Mesendoderm (in vitro differentiated cells): Measurements from ENCODE around the gene TMEM182.
A peak's percentile ranks its signal among the peaks of the same experiment; 100 is the strongest.

Experiments used
- DNase-seq: peaks from one replicate; pipeline ENCODE4 v3.0.0; 2013
- H2AK5ac ChIP-seq: 2 replicates; pipeline ENCODE4 v1.6.1; 2013; ENCODE audit warnings: low read length, inconsistent platforms
- H2BK120ac ChIP-seq: 2 replicates; pipeline ENCODE4 v1.6.1; 2013; ENCODE audit warnings: low read depth, mild to moderate bottlenecking, low read length, moderate library complexity, mixed read lengths
- H2BK15ac ChIP-seq: replicated peaks from 2 replicates; pipeline ENCODE4 v1.6.1; 2013; ENCODE audit warnings: low read depth, mild to moderate bottlenecking, moderate library complexity
- H2BK5ac ChIP-seq: 2 replicates; pipeline ENCODE4 v1.6.1; 2013; ENCODE audit warnings: low read length, inconsistent platforms
- H3K18ac ChIP-seq: 2 replicates; pipeline ENCODE4 v1.6.1; 2013; ENCODE audit warnings: mild to moderate bottlenecking, low read length, mixed read lengths
- H3K23ac ChIP-seq: one replicate; pipeline ENCODE4 v1.6.1; 2013; ENCODE audit warnings: low read length
- H3K27ac ChIP-seq: 2 replicates; pipeline ENCODE4 v1.5.1; 2013; ENCODE audit warnings: low read depth, mild to moderate bottlenecking, inconsistent platforms, low read length, moderate library complexity
- H3K27me3 ChIP-seq: 2 replicates; pipeline ENCODE4 v1.6.1; 2013; ENCODE audit warnings: low read length, control low read depth, mild to moderate bottlenecking, inconsistent platforms; ENCODE audit not compliant: insufficient read depth, poor library complexity
- H3K36me3 ChIP-seq: 2 replicates; pipeline ENCODE4 v1.6.1; 2013; ENCODE audit warnings: low read length, inconsistent platforms; ENCODE audit not compliant: control insufficient read depth, insufficient read depth
- H3K4ac ChIP-seq: one replicate; pipeline ENCODE4 v1.6.1; 2013; ENCODE audit warnings: low read depth, mild to moderate bottlenecking, low read length, moderate library complexity
- H3K4me1 ChIP-seq: 2 replicates; pipeline ENCODE4 v1.6.1; 2013; ENCODE audit warnings: low read depth, low read length, inconsistent platforms; ENCODE audit not compliant: control insufficient read depth
- H3K4me2 ChIP-seq: 2 replicates; pipeline ENCODE4 v1.6.1; 2013; ENCODE audit warnings: low read length
- H3K4me3 ChIP-seq: 2 replicates; pipeline ENCODE4 v1.5.1; 2013; ENCODE audit warnings: mild to moderate bottlenecking, low read length
- H3K56ac ChIP-seq: one replicate; pipeline ENCODE4 v1.6.1; 2013; ENCODE audit warnings: low read length
- H3K79me1 ChIP-seq: 2 replicates; pipeline ENCODE4 v1.6.1; 2013; ENCODE audit warnings: low read length, inconsistent platforms
- H3K79me2 ChIP-seq: 2 replicates; pipeline ENCODE4 v1.6.1; 2013; ENCODE audit warnings: mild to moderate bottlenecking, low read length; ENCODE audit not compliant: control insufficient read depth, insufficient read depth
- H3K9ac ChIP-seq: 2 replicates; pipeline ENCODE4 v1.6.1; 2013; ENCODE audit warnings: low read length, inconsistent platforms
- H4K5ac ChIP-seq: one replicate; pipeline ENCODE4 v1.6.1; 2013; ENCODE audit warnings: low read length
- H4K8ac ChIP-seq: one replicate; pipeline ENCODE4 v1.6.1; 2013; ENCODE audit warnings: low read depth, mild to moderate bottlenecking, control low read depth, low read length, moderate library complexity
- WGBS: extraction: QIAGEN DNeasy Blood & Tissue Kit; methylation state at CpG from one replicate; pipeline ENCODE4 v1.1.7; 2013; ENCODE audit warnings: low lambda C conversion rate, missing lambda C conversion rate; ENCODE audit not compliant: insufficient coverage; ENCODE audit errors: extremely low coverage; 5-methylcytosine and 5-hydroxymethylcytosine counted together

The TMEM182 gene

DNA sequence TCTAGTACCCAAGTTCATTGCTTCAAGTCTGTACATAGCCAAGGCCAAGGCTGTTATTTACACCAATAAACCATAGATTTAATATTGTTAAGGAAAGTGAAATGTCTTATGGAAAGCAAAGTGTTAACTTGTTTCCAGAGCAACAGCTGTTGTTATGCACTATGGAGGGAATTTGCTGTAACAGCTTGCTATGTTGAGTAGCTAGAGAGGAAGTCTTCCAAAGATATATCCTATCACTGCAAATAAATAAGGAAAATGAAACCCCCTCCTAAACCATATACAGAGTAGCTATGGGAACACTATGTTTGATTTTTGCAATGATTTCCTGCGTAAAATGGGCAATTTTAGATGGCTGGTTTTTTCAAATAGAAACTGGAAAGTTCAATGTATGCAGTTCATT is 21.1 kb downstream of the TMEM182 start:
- no peak overlapping the region for H3K18ac ChIP-seq
- no peak overlapping the region for H2BK15ac ChIP-seq
- no peaks in the 10 kb centered on the region for H3K27me3 ChIP-seq
- no peak overlapping the region for H4K5ac ChIP-seq
- no peak overlapping the region for H2BK5ac ChIP-seq
- H4K8ac ChIP-seq = no peak overlapping the region
- no peak overlapping the region for H3K27ac ChIP-seq
- no peak overlapping the region for H3K23ac ChIP-seq
- no peaks in the 10 kb centered on the region for H3K79me2 ChIP-seq
- no peak overlapping the region for H3K4ac ChIP-seq
- H3K4me3 ChIP-seq = no peak overlapping the region
- no peak overlapping the region for H3K4me2 ChIP-seq
- no peaks in the 10 kb centered on the region for H3K36me3 ChIP-seq
- no peak overlapping the region for H3K56ac ChIP-seq
- no CpG with 5 or more reads among the region's 1 CpG for WGBS
- no peak overlapping the region for H2BK120ac ChIP-seq
- no peaks in the 10 kb centered on the region for H3K4me1 ChIP-seq
- no peak overlapping the region for H3K9ac ChIP-seq
- DNase-seq = peak; percentile 19
- no peak overlapping the region for H2AK5ac ChIP-seq
- H3K79me1 ChIP-seq = no peaks in the 10 kb centered on the region

DNA sequence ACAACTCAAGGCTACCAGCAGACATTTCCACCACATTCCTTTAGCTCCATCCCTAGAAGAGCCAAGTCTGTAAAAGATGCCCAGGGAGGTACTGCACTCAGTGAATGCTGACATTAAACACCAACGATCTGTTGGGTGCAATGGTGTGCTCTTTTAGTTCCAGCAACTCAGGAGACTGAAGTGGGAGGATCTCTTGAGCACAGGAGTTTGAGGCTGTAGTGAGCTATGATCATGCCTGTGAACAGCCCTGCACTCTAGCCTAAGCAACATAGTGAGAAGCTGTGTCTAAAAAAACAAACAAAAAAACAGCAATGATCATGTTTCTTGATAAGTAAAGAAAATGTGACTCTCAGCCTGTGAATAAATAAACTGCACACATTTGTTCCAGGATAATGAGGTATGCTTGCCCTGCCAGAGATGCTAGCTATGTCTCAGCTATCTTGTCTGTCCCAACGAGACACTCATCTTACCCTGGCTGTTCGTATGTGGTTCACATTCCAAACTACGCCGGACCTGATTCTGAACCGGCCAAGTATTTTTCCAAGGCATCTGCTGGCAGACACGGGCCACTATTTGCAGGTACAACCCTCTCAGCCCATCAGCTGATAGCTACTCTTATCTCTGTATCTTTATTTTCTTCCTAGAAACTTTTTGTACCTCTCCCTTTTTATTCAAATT is 21.8 kb downstream of the TMEM182 start:
- no peak overlapping the region for H3K56ac ChIP-seq
- H3K79me2 ChIP-seq = no peaks in the 10 kb centered on the region
- DNase-seq = no peak
- no peak overlapping the region for H4K8ac ChIP-seq
- H3K23ac ChIP-seq = no peak overlapping the region
- H3K36me3 ChIP-seq = no peaks in the 10 kb centered on the region
- no peak overlapping the region for H2BK5ac ChIP-seq
- no peaks in the 10 kb centered on the region for H3K4me1 ChIP-seq
- H3K4me3 ChIP-seq = no peak overlapping the region
- H3K9ac ChIP-seq = no peak overlapping the region
- no peaks in the 10 kb centered on the region for H3K79me1 ChIP-seq
- no peak overlapping the region for H2BK15ac ChIP-seq
- no peak overlapping the region for H3K27ac ChIP-seq
- no peak overlapping the region for H4K5ac ChIP-seq
- no peak overlapping the region for H2AK5ac ChIP-seq
- H3K4ac ChIP-seq = no peak overlapping the region
- H3K27me3 ChIP-seq = no peaks in the 10 kb centered on the region
- WGBS = no CpG with 5 or more reads among the region's 7 CpGs
- H2BK120ac ChIP-seq = no peak overlapping the region
- H3K18ac ChIP-seq = no peak overlapping the region
- H3K4me2 ChIP-seq = no peak overlapping the region

- Histone ChIP-seq H3K18ac (no peak overlapping the region), H4K8ac (no peak overlapping the region), H3K9ac (no peak overlapping the region), H2BK15ac (no peak overlapping the region), H4K5ac (no peak overlapping the region), H2BK5ac (no peak overlapping the region), H3K4ac (no peak overlapping the region), H3K56ac (no peak overlapping the region), H3K4me1 (no peaks in the 10 kb centered on the region), H3K27ac (no peak overlapping the region), H3K23ac (no peak overlapping the region), H2AK5ac (no peak overlapping the region), H3K36me3 (no peaks in the 10 kb centered on the region), H3K79me1 (no peaks in the 10 kb centered on the region), H3K4me2 (no peak overlapping the region), H2BK120ac (no peak overlapping the region), H3K27me3 (no peaks in the 10 kb centered on the region), H3K79me2 (no peaks in the 10 kb centered on the region), H3K4me3 (no peak overlapping the region)
- no peak for DNase-seq
- WGBS = no CpG with 5 or more reads among the region's 3 CpGs
Measured at GRCh38 chr2:102784940-102785339, 23.1 kb downstream of the TMEM182 start.

- H3K4me3 ChIP-seq = no peak overlapping the region
- no peak overlapping the region for H4K5ac ChIP-seq
- H3K79me1 ChIP-seq = no peaks in the 10 kb centered on the region
- no peak for DNase-seq
- WGBS = no CpG with 5 or more reads among the region's 5 CpGs
- no peaks in the 10 kb centered on the region for H3K4me1 ChIP-seq
- H3K9ac ChIP-seq = no peak overlapping the region
- H2AK5ac ChIP-seq = no peak overlapping the region
- no peak overlapping the region for H2BK5ac ChIP-seq
- H3K36me3 ChIP-seq = no peaks in the 10 kb centered on the region
- H3K79me2 ChIP-seq = no peaks in the 10 kb centered on the region
- H3K27me3 ChIP-seq = no peaks in the 10 kb centered on the region
- no peak overlapping the region for H2BK15ac ChIP-seq
- no peak overlapping the region for H3K18ac ChIP-seq
- no peak overlapping the region for H3K23ac ChIP-seq
- H3K4ac ChIP-seq = no peak overlapping the region
- no peak overlapping the region for H3K56ac ChIP-seq
- no peak overlapping the region for H4K8ac ChIP-seq
- H3K4me2 ChIP-seq = no peak overlapping the region
- no peak overlapping the region for H2BK120ac ChIP-seq
- no peak overlapping the region for H3K27ac ChIP-seq
Measured at GRCh38 chr2:102788216-102788884, 26.5 kb downstream of the TMEM182 start.

GRCh38 chr2:102788885-102789260 is 27.0 kb downstream of the TMEM182 start:
- WGBS = no CpG with 5 or more reads among the region's 8 CpGs
- H2BK15ac ChIP-seq = no peak overlapping the region
- H3K56ac ChIP-seq = no peak overlapping the region
- no peak overlapping the region for H4K5ac ChIP-seq
- no peak overlapping the region for H2BK5ac ChIP-seq
- no peak overlapping the region for H3K23ac ChIP-seq
- no peak overlapping the region for H3K4ac ChIP-seq
- H3K4me2 ChIP-seq = no peak overlapping the region
- no peak overlapping the region for H3K18ac ChIP-seq
- no peak overlapping the region for H3K9ac ChIP-seq
- no peak overlapping the region for H3K27ac ChIP-seq
- DNase-seq = no peak
- no peak overlapping the region for H3K4me3 ChIP-seq
- H4K8ac ChIP-seq = no peak overlapping the region
- no peak overlapping the region for H2BK120ac ChIP-seq
- H3K27me3 ChIP-seq = no peaks in the 10 kb centered on the region
- H3K79me1 ChIP-seq = no peaks in the 10 kb centered on the region
- no peaks in the 10 kb centered on the region for H3K36me3 ChIP-seq
- no peaks in the 10 kb centered on the region for H3K4me1 ChIP-seq
- H3K79me2 ChIP-seq = no peaks in the 10 kb centered on the region
- no peak overlapping the region for H2AK5ac ChIP-seq
